ENCODE measurements around the gene ZNF423.

The ZNF423 gene

GRCh38 chr16:49701065-49701685, 154.7 kb downstream of the ZNF423 start:
- Histone ChIP-seq H3K27me3 (ENCODE audit: insufficient read depth, low read depth, severe bottlenecking) (no peaks in the 10 kb centered on the region), H3K9me3 (ENCODE audit: severe bottlenecking) (no peaks in the 10 kb centered on the region), H3K36me3 (no peaks in the 10 kb centered on the region), H3K4me3 (ENCODE audit: low read depth, low read length) (no peak overlapping the region), H3K27ac (no peak overlapping the region)
- no peak for TF ChIP-seq CTCF (IDR thresholded peaks at IDR 0.05; ENCODE audit: low read depth, low read length)
- DNase-seq = no peak

- no peak overlapping the region for H3K27ac ChIP-seq
- peak; percentile 44 for DNase-seq
These were observed 155.5 kb downstream of the ZNF423 start for GRCh38 chr16:49700251-49701064.

GRCh38 chr16:49699841-49700175, 156.1 kb downstream of the ZNF423 start:
- Histone ChIP-seq H3K27me3 (ENCODE audit: insufficient read depth, low read depth, severe bottlenecking) (no peaks in the 10 kb centered on the region), H3K36me3 (no peaks in the 10 kb centered on the region), H3K4me3 (ENCODE audit: low read depth, low read length) (no peak overlapping the region), H3K27ac (no peak overlapping the region), H3K9me3 (ENCODE audit: severe bottlenecking) (no peaks in the 10 kb centered on the region)
- TF ChIP-seq CTCF (IDR thresholded peaks at IDR 0.05; ENCODE audit: low read depth, low read length) = no peak
- DNase-seq = no peak

More at GRCh38 chr16:49700251-49701064, 155.5 kb downstream of the ZNF423 start:
- no peaks in the 10 kb centered on the region for H3K36me3 ChIP-seq
- no peaks in the 10 kb centered on the region for H3K9me3 ChIP-seq (ENCODE audit: severe bottlenecking)
- TF ChIP-seq CTCF (IDR thresholded peaks at IDR 0.05; ENCODE audit: low read depth, low read length) = no peak
- H3K4me3 ChIP-seq (ENCODE audit: low read depth, low read length) = no peak overlapping the region
- no peaks in the 10 kb centered on the region for H3K27me3 ChIP-seq (ENCODE audit: insufficient read depth, low read depth, severe bottlenecking)

GRCh38 chr16:49698931-49699840, 156.7 kb downstream of the ZNF423 start:
- Histone ChIP-seq H3K27me3 (ENCODE audit: insufficient read depth, low read depth, severe bottlenecking) (no peaks in the 10 kb centered on the region), H3K36me3 (no peaks in the 10 kb centered on the region), H3K9me3 (ENCODE audit: severe bottlenecking) (no peaks in the 10 kb centered on the region), H3K4me3 (ENCODE audit: low read depth, low read length) (no peak overlapping the region), H3K27ac (no peak overlapping the region)
- DNase-seq = no peak
- no peak for TF ChIP-seq CTCF (IDR thresholded peaks at IDR 0.05; ENCODE audit: low read depth, low read length)

GRCh38 chr16:49698453-49698815, 157.5 kb downstream of the ZNF423 start:
- DNase-seq = no peak
- Histone ChIP-seq H3K36me3 (no peaks in the 10 kb centered on the region), H3K4me3 (ENCODE audit: low read depth, low read length) (no peak overlapping the region), H3K9me3 (ENCODE audit: severe bottlenecking) (no peaks in the 10 kb centered on the region), H3K27ac (no peak overlapping the region), H3K27me3 (ENCODE audit: insufficient read depth, low read depth, severe bottlenecking) (no peaks in the 10 kb centered on the region)
- TF ChIP-seq CTCF (IDR thresholded peaks at IDR 0.05; ENCODE audit: low read depth, low read length) = no peak
